ENCODE results near the gene CHPF.

DNA sequence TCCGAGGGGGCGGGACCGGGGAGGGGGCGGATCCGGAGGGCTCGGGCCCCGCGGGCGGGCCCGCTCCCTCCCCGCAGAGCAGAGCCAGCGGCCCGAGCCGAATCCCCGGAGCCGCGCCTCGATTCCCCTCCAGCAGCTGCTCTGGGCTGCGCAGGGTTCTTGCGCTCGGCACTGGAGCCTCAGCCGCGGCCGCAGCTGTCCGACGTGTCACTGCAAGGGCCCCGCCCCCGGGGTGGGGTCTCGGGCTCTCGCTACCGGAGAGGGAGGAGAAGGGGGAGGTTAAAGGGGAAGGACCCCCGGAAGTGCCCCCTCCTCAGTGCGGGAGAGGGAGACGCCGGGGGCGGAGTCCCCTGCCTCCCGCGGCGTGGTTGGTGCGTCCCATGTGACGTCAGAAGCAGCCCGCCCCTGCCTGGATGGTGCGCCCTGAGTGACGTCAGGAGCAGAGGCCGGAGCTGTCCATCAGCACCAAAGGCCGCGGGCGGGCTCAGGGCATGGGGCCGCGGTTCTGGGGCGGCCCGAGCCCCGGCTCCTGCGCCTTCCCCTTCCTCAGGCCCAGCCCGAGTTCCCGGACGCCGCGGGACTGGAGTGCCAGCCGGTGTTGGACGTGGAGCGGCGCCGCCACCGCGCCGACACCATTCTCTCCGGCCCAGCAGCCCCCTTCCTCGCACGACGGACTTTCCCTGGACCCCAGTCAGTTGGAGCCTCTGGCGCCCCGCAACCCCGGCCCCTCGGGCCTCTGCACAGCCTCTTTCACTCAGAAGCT lies at the start of gene CHPF, which contains the start of gene TMEM198:
- TF ChIP-seq CTCF (IDR thresholded peaks at IDR 0.05): peak in 1 of 6 experiments; percentile 8
- peak in 3 of 4 donors; percentile 19 to 76 (median 58) for TF ChIP-seq POLR2A (IDR thresholded peaks at IDR 0.05)

All from esophagus squamous epithelium (tissue), 4 donors.